Breast epithelium (tissue), 4 donors: ENCODE results near the gene NAA80. TPM values are rescaled to one million over a fixed set of nuclear protein-coding genes. Genes with fewer than 3 reads are reported as not detected.
A peak's percentile ranks its signal among the peaks of the same experiment; 100 is the strongest.

ENCODE experiments used
- DNase-seq, 2 donors: peaks; one replicate each; pipeline ENCODE4 v3.0.0-alpha.2; 2019; ENCODE audit warnings: low spot score in 2 of 2
- H3K27ac ChIP-seq, 2 donors: fragments of 200-600 bp; sonication (generic) in 1 of 2; one replicate each; pipeline ENCODE4 v1.5.1; 2016 to 2019; ENCODE audit warnings: mild to moderate bottlenecking in 1 of 2
- H3K27me3 ChIP-seq, 2 donors: fragments of 200-600 bp; sonication (generic) in 1 of 2; one replicate each; pipeline versions ENCODE4 v1.5.1 to v1.6.0; 2017 to 2019; ENCODE audit warnings: control low read depth in 1 of 2, mild to moderate bottlenecking in 1 of 2
- H3K36me3 ChIP-seq: fragments of 200-600 bp; one replicate; pipeline ENCODE4 v1.5.1; 2019
- H3K4me1 ChIP-seq, 2 donors: fragments of 200-600 bp; sonication (generic); one replicate each; pipeline ENCODE4 v1.5.1; 2016 to 2019; ENCODE audit warnings: control low read depth in 1 of 2
- H3K4me3 ChIP-seq, 3 donors: fragments of 200-600 bp; sonication (generic); 1 replicate in 2 of 3; 2 replicates in 1 of 3; pipeline ENCODE4 v1.5.1; 2016 to 2019; ENCODE audit warnings: mild to moderate bottlenecking in 3 of 3, moderate library complexity in 2 of 3
- H3K9me3 ChIP-seq, 2 donors: fragments of 200-600 bp; sonication (generic) in 1 of 2; one replicate each; pipeline ENCODE4 v1.5.1; 2016 to 2019; ENCODE audit warnings: control low read depth in 1 of 2
- POLR2A ChIP-seq: fragments of 450-650 bp; IDR thresholded peaks from one replicate; pipeline ENCODE4 v1.6.1; 2016; ENCODE audit warnings: antibody characterized with exemption, mild to moderate bottlenecking, moderate library complexity
- POLR2AphosphoS5 ChIP-seq, 3 donors: sonication (generic); formaldehyde crosslinking; IDR thresholded peaks; one replicate each; pipeline ENCODE4 v1.6.1; 2017; ENCODE audit warnings: antibody characterized with exemption in 3 of 3
- intact Hi-C: fragments of 100-400 bp; cut with DNase I; formaldehyde crosslinking; loops from one replicate; pipeline ENCODE4 v1.15.1; 2023; ENCODE audit warnings: low total_unique reads
- total RNA-seq, 3 donors: library from RNA; depleted of rRNA; stranded (reverse); fragments of >200 nt; gene quantifications; one replicate each; pipeline ENCODE4 v1.1.0, GENCODE V29; 2016
- TF ChIP-seq, protein P1 (sequence below), 3 donors: fragments of 450-650 bp; IDR thresholded peaks; one replicate each; pipeline ENCODE4 v1.5.1; 2016 to 2017; ENCODE audit warnings: antibody characterized with exemption in 3 of 3, mild to moderate bottlenecking in 3 of 3, moderate library complexity in 3 of 3

Gene NAA80
- total RNA-seq, 3 donors from 2014 or later: 6.0 to 8.8 (median 8.5) TPM

DNA sequence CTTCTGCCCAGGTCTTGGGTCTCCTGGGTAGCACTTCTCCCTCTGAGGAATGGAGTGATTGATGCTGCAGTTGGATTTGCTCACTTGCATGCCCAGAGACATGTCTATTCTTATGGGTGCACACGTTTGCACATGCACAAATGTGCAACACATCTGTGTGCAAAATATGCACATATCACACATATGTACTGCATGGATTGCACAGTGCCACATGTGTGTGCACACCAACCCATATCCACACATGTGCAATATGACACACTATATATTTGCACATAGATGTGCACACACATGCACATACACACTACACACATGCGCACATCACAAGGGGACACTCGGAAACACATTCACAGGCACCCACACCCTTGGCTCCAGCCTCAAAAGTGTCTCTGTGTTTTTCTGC, 30.9 kb downstream of the NAA80 start:
- Histone ChIP-seq H3K27me3 (no peaks in the 10 kb centered on the region), H3K9me3 (no peaks in the 10 kb centered on the region), H3K27ac (peak overlapping the region; percentile 94 to 100), H3K4me1 (peaks cover 17 to 47% of the 10 kb centered on the region in 2 donors), H3K36me3 (no peaks in the 10 kb centered on the region), H3K4me3 (peak overlapping the region; percentile 40 to 51 (median 47))
- no peak for DNase-seq
- intact Hi-C loops: no loop called here
- TF ChIP-seq, protein P1, sequence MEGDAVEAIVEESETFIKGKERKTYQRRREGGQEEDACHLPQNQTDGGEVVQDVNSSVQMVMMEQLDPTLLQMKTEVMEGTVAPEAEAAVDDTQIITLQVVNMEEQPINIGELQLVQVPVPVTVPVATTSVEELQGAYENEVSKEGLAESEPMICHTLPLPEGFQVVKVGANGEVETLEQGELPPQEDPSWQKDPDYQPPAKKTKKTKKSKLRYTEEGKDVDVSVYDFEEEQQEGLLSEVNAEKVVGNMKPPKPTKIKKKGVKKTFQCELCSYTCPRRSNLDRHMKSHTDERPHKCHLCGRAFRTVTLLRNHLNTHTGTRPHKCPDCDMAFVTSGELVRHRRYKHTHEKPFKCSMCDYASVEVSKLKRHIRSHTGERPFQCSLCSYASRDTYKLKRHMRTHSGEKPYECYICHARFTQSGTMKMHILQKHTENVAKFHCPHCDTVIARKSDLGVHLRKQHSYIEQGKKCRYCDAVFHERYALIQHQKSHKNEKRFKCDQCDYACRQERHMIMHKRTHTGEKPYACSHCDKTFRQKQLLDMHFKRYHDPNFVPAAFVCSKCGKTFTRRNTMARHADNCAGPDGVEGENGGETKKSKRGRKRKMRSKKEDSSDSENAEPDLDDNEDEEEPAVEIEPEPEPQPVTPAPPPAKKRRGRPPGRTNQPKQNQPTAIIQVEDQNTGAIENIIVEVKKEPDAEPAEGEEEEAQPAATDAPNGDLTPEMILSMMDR (IDR thresholded peaks at IDR 0.05): no peak
- no peak for TF ChIP-seq POLR2A
- TF ChIP-seq POLR2AphosphoS5 (IDR thresholded peaks at IDR 0.05): no peak

DNA sequence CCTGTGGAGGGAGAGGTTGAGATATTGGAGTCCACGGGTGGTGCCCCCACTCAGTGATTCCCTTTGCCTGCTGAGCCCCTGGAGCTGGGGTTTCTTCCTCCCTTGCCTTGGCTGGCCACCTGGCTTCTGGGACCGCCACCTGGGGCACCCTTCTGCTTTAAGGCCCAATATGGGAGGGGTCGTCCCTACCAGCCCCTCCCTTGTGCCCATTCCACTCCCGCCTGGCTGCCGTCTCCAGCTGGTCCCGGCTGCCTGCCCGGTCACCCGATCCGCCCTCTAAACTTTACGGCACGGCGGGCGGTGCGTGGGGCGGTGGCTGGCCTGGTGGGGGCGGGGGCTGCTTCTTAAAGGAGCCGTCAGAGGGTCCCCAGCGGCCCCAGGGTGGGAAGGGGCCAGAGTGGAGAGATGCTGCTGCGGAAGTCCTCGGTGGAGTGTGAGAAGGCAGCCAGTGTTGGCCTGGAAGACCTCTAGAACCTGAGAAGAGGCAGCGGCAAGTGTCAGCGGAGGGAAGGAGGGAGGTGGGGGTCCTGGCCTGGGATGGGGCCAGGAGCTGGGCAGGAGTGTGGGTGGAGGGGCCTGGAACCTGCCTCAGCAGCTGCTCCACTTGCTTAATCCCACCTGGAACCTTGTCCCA, 31.8 kb downstream of the NAA80 start:
- TF ChIP-seq POLR2AphosphoS5 (IDR thresholded peaks at IDR 0.05): no peak
- TF ChIP-seq POLR2A: no peak
- TF ChIP-seq, protein P1 (IDR thresholded peaks at IDR 0.05): no peak
- no peak for DNase-seq
- Histone ChIP-seq H3K4me1 (peaks cover 17 to 47% of the 10 kb centered on the region in 2 donors), H3K27me3 (no peaks in the 10 kb centered on the region), H3K27ac (peak overlapping the region; percentile 94 to 100), H3K4me3 (peak overlapping the region; percentile 47 to 66 (median 51)), H3K9me3 (no peaks in the 10 kb centered on the region), H3K36me3 (no peaks in the 10 kb centered on the region)
- intact Hi-C loops: no loop called here

DNA sequence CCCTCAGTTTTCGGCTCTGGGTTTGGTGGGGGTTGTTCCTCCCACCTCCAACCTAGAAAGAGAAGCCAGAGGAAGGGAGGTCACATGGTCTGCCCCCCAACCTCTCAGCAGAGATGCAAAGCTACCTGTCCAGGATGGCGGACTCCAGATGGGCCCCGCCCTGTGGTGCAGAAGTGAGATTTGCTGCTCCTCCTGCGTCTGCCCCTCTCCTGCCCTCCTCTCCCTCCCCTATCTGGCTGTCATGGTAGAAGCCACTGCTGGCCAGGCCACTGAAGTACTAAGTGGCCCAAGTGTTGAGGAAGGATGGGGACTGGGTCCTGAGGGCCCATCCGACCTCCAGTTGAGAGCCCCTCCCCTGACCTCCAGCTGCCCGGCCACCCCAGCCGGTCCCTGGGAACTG, 32.4 kb downstream of the NAA80 start:
- Histone ChIP-seq H3K27me3 (no peaks in the 10 kb centered on the region), H3K27ac (peak overlapping the region; percentile 94 to 100), H3K36me3 (no peaks in the 10 kb centered on the region), H3K9me3 (no peaks in the 10 kb centered on the region), H3K4me3 (peak overlapping the region; percentile 47 to 66 (median 51)), H3K4me1 (peaks cover 17 to 47% of the 10 kb centered on the region in 2 donors)
- intact Hi-C loops: no loop called here
- no peak for TF ChIP-seq POLR2A
- no peak for TF ChIP-seq POLR2AphosphoS5 (IDR thresholded peaks at IDR 0.05)
- TF ChIP-seq, protein P1 (IDR thresholded peaks at IDR 0.05): no peak
- no peak for DNase-seq

DNA sequence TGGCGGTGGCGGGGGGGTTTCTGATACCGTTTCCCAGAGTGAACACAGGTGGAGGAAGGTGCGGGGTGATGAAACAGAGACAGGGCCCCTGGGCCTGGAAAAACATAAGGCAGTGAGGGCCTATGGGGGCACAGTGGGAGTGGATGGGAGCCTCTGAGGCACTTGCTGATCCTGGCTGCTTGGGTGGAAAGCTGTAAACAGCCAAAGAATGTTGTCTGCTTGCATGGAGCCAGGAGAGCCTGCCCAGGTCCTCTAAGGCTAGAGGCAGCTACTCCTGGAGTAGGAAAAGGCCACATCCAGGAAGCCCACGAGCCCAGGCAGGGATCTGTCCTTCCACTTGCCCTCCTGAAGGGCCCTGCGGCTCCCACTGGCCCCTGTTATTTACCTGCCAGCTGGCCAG, 33.2 kb downstream of the NAA80 start:
- H3K4me1 ChIP-seq: peaks cover 21 to 51% of the 10 kb centered on the region in 2 donors
- peak overlapping the region; percentile 94 to 100 for H3K27ac ChIP-seq
- no peak overlapping the region for H3K4me3 ChIP-seq
- H3K9me3 ChIP-seq: no peaks in the 10 kb centered on the region
- no peaks in the 10 kb centered on the region for H3K36me3 ChIP-seq
- TF ChIP-seq, protein P1 (IDR thresholded peaks at IDR 0.05): no peak
- TF ChIP-seq POLR2A (no peak), POLR2AphosphoS5 (IDR thresholded peaks at IDR 0.05) (no peak)
- no peaks in the 10 kb centered on the region for H3K27me3 ChIP-seq
- DNase-seq: no peak
- intact Hi-C loops: no loop called here

DNA sequence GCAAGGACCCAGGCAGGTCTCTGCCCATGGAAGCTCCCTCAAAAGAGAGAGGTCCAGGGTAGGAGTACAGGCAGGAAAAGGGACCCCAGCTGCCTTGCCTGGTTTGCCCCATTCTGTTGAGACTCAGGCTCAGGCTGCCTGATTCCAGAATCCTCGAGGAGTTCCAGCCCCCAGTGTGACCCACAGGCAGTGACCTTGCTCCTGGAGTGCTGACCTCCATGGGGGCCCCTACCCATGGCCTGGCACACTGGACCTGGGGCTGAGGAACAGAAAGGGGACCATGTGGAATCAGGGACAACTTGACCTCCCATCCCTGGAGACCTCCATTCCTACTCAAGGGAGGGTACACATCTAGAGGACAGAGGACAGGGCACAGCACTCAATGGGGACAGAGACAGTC, 33.6 kb downstream of the NAA80 start:
- TF ChIP-seq POLR2A: no peak
- TF ChIP-seq POLR2AphosphoS5 (IDR thresholded peaks at IDR 0.05): no peak
- TF ChIP-seq, protein P1 (IDR thresholded peaks at IDR 0.05): no peak
- Histone ChIP-seq H3K4me3 (no peak overlapping the region), H3K4me1 (peaks cover 25 to 55% of the 10 kb centered on the region in 2 donors), H3K36me3 (no peaks in the 10 kb centered on the region), H3K27ac (peak overlapping the region; percentile 94 to 100), H3K9me3 (no peaks in the 10 kb centered on the region), H3K27me3 (no peaks in the 10 kb centered on the region)
- intact Hi-C loops: no loop called here
- no peak for DNase-seq
